HTERT RPE-1 (cell line): ENCODE results near the gene DTX1.

Experiments used
- in situ Hi-C: fragments of 300-500 bp; cut with MboI; formaldehyde crosslinking; loops from 4 replicates; pipeline ENCODE4 v1.14.3; 2020; ENCODE audit warnings: low sequenced_read_pairs

The DTX1 gene

DNA sequence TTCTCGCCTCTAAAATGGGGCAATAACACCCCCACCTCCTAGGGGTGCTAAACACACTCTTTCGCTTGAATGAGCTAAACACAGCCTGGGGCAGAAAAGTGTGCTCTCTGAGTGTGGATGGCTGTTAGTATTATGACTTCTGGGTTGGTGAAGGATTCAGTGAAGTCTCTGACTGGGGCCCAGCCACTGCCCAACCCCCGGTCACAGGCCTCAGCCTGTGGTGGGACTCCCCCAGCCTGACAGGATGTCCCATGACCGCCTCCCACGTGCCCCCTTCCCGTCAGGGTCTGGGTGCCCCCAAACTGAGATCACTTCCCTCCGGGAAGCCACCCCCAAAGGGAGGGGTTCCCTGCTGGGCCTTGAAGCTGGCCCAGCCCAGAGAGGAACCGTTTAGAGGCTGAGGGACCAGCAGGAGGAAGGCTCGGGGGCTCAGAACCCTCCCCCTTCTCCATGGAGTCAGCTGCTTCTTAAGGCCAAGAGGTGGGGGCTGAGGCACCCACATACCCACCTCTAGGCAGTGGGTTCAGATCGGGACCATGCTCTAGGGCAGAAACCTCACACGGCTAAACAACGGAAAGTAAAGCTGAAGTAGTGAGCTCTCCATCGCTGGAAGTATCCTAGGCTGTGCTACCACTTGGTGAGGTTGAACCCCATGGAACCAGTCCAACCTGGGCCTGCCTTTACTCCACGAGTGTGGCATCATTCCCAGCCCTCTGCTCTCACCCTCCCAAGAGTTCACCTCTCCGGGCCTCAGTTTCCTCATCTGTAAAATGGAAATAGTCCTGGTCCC lies 13.8 kb downstream of the DTX1 start:
- in situ Hi-C loops = no loop called here

- in situ Hi-C loops = no loop called here
Measured at GRCh38 chr12:113071135-113072112, 14.9 kb downstream of the DTX1 start.

GRCh38 chr12:113072136-113072535 lies 15.6 kb downstream of the DTX1 start:
- in situ Hi-C loops = no loop called here

DNA sequence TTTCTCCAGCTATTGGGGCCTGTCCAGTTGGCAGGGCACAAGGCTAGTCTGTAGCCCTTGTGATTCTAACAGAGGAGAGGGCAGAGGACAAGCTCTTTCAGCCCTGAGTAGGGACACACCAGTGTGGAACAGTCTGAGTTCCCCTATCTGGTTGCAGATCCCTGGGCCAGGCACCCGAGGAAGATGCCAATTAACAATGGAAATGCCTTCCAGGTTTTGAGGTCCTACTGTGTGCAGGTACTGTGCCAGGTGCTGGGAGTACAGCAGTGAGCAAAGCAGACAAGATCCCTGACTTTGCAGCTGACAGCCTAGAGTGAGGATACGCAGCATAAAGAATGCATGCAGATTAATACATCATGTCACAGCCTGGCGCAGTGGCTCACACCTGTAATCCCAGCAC lies 17.1 kb downstream of the DTX1 start:
- in situ Hi-C loops = no loop called here

- in situ Hi-C loops = no loop called here
Measured at GRCh38 chr12:113075137-113075683, 18.7 kb downstream of the DTX1 start.

- in situ Hi-C loops = no loop called here
Measured at GRCh38 chr12:113077057-113077858, 20.7 kb downstream of the DTX1 start.

DNA sequence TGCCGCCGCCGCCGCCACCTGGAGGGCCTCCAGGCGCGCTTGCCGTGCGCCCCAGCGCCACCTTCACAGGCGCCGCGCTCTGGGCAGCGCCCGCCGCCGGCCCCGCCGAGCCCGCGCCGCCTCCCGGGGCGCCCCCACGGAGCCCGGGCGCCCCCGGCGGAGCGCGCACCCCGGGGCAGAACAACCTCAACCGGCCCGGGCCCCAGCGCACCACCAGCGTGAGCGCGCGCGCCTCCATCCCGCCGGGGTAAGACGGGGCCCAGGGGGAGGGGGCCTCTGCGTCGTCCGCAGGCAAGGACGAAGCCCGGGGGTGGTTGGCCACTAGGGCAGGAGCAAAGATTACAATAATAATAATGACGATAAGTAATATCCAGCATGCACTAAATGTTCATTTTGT lies 21.3 kb downstream of the DTX1 start:
- in situ Hi-C loops = no loop called here

DNA sequence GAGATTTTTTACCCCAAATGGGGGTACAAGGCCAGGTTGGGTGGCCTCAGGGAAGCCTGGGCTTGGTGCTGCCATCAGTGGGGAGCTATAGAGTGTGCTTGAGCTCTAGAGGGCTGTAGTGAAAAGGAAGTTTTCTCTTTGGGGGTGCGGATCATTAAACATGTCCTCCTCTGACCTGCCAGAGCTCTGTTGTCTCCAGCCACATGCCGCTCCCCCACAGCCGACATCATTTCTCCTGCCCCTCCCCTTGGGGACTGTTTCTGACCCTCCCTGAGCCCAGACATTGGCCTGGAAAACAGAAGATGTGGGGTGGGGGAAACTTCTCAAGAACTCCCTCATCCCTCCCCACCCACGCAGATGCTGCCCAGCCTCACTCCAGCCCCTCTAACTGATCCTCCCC lies 25.3 kb downstream of the DTX1 start:
- in situ Hi-C loops = no loop called here

- in situ Hi-C loops = no loop called here
Measured at GRCh38 chr12:113082486-113083148, 26.1 kb downstream of the DTX1 start.

DNA sequence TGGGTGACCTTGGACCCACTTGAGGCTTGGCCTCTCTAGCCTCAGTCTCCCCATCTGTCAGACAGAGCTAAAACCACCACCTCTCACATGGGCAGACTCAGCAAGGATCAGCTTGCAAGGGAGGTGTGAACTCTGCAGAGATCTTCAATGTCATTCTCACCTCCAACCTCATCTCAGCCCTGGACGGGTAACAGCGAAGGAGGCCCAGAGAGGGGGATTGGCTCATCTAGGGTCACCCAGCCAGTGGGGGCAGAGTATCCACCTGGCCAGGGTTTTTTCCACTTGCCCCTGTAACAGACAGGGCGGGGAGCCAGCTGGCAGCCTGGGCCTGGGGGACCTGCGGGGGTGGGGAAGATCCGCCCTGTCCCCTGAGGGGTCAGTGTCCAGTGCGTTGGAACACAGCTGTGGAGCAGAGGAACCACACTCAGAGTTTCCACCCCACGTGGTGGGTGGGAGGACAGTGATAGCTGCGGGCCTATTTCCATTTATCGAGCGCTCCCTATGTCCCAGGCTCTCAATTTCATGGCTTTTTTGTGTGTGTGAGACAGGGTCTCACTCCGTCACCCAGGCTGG lies 27.4 kb downstream of the DTX1 start:
- in situ Hi-C loops = no loop called here

DNA sequence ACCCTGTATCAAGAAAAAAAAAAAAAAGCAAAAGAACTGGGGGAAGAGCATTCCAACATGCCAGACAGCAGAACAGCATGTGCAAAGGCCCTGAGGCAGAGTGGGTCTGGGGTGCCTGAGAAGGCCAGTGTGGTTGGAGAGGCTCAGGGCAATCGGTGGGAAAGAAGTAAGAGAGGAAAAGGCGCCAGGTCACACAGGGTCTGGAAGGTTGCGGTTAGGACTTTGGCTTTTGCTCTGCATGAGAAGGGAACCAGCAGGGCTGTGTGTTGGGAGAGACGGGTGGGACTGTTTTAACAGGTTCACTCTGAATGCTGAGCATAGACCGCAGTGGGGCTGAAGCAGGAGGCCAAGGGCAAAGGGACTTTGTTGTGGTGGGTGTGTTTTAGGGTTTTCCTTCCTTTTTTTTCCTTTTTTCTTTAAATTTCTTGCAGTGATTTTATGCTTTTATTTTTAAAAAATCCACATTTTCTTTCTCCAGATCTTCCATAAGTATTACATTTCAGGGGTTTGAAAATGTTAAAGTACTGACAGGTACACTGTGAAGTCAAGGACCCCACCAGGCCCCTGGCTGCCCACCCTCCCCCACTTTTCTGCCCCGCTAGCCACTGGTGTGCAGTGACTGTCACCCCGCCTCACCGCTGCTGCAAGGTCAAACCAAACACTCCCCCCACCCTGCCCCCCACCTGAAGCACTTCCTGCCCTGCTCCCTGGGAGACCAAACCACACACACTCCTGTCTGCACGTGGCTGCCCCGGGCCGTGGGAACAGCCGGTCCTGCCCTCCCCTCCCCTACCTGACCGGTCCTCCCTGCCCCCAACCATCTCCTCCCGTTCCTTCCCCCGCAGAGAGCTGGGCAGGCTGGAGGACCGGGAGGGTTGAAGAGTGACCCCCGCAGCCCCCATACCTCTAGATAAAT lies 30.0 kb downstream of the DTX1 start:
- in situ Hi-C loops = no loop called here

- in situ Hi-C loops = no loop called here
Measured at GRCh38 chr12:113087193-113087592, 30.7 kb downstream of the DTX1 start.

- in situ Hi-C loops = no loop called here
Measured at GRCh38 chr12:113088037-113088436, 31.5 kb downstream of the DTX1 start.

- in situ Hi-C loops = no loop called here
Measured at GRCh38 chr12:113088971-113089756, 32.6 kb downstream of the DTX1 start.

DNA sequence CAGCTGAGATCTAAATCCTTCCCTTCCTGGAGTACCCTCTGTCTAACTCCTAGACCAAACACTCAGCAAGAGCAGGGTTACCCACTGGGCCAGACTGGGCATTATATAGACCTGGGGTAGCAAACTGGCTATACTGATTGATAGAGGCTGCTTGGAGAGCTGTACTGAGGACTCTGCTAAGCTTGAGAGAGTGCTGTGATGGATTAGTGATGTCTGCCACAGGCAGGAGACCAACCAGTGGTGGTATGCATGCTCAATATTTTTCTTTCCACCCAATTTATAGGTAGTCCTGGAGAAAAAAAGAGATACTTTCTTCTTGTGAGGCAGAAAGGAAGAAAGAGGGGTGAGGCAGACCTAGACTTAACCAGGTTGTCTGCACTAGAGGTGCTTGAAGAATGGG lies 33.3 kb downstream of the DTX1 start:
- in situ Hi-C loops = no loop called here

GRCh38 chr12:113090740-113091139 lies 34.2 kb downstream of the DTX1 start:
- in situ Hi-C loops = no loop called here

- in situ Hi-C loops = no loop called here
Measured at GRCh38 chr12:113091506-113091905, 35.0 kb downstream of the DTX1 start.
